NCI-H2081 (cell line): ENCODE measurements around the gene TMC7.

ENCODE experiments used
- DNase-seq, 2 experiments: peaks; one replicate each; lab custom pipeline; 2025; lab: John Stamatoyannopoulos, UW

TMC7 gene

GRCh38 chr16:19029980-19030379, 46.2 kb downstream of the TMC7 start:
- DNase-seq, result no peak

GRCh38 chr16:19031738-19032137, 48.0 kb downstream of the TMC7 start:
- no peak for DNase-seq

DNA sequence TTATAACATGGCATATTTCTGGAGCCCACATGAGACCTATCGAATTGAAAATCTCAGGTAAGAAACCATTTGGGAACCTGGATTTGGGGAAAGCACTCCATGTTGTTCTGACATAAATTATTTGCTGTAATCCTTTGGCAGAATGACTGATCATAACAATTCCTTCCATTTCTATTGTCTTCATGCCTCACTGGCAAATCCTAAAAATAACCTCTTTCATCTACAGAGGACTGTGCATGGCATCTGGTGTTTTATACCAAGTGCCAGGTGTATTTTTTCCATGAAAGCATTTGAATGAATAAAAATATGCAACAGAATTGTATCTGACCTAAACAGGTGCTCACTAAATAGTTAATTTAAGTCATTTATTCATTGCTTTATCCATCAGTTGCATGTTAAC, 50.0 kb downstream of the TMC7 start:
- DNase-seq, result no peak

GRCh38 chr16:19040400-19040799, 56.7 kb downstream of the TMC7 start:
- no peak for DNase-seq

- no peak for DNase-seq
Observed at GRCh38 chr16:19044769-19045168, 61.0 kb downstream of the TMC7 start.

GRCh38 chr16:19046062-19046461, 62.3 kb downstream of the TMC7 start:
- DNase-seq, result no peak

DNA sequence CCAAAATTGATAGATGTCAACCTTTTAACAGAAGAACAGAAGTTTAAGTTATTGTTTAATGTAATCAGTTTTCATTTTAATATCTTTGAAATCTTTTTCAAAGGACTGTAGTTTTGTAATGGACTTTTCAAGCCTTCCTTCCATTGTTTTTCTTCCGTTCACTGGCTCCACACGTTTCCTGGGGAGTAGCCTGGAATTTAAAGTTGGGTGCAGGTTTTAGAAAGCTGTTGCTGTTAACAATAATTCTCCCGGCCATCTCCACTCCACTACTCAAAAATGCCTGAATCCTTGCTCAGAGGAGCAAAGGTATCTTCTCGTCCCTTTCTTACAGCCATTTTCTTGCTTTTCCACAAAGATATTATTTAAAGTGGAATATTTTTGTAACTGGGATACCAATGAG, 79.0 kb downstream of the TMC7 start:
- no peak for DNase-seq

GRCh38 chr16:19066988-19067348, 83.2 kb downstream of the TMC7 start:
- DNase-seq, result no peak

- peak; percentile 98 to 100 for DNase-seq
Observed at GRCh38 chr16:19067349-19068236, 83.9 kb downstream of the TMC7 start, which contains the start of gene COQ7. TSS of gene COQ7 (plus strand) at chr16:19067614. CDS start at chr16:19067665, 51 bp downstream.

DNA sequence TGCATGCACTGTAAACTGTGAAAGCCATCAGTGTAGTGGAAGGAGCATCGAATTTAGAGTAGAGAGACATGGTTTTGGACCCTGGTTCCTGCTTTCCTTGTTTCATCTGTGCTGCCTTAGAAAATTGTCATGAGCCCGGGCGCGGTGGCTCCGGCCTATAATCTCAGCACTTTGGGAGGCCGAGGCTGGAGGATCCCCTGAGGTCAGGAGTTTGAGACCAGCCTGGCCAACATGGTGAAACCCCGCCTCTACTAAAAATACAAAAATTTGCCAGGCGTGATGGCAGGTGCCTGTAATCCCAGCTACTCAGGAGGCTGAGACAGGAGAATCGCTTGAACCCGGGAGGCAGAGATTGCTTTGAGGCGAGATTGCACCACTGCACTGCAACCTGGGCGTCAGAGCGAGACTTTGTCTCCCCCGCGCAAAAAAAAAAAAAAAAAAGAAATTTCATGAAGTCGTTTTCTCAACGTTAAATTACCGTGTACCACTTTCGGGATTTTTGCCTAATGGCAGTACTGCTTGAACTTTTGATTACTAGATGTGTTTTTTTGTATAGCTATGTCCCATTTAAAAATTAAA, 84.6 kb downstream of the TMC7 start:
- DNase-seq, result no peak

GRCh38 chr16:19071811-19072777, 88.4 kb downstream of the TMC7 start:
- no peak for DNase-seq

DNA sequence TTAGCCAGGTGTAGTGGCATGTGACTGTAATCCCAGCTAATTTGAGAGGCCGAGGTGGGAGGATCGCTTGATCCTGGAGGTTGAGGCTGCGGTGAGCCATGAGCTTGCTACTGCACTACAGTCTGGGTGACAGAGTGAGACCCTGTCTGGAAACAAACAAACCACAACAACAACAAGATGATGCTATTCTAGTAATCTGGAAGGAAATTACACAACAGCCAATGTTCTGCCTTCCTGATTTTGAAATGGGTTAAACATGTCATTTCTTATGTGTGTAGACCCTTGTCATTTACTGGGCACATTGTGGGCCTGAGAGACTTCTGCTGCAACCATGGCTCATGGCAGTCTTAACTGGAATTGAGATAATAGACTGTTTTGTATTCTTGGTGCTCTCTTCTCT, 89.6 kb downstream of the TMC7 start:
- no peak for DNase-seq

DNA sequence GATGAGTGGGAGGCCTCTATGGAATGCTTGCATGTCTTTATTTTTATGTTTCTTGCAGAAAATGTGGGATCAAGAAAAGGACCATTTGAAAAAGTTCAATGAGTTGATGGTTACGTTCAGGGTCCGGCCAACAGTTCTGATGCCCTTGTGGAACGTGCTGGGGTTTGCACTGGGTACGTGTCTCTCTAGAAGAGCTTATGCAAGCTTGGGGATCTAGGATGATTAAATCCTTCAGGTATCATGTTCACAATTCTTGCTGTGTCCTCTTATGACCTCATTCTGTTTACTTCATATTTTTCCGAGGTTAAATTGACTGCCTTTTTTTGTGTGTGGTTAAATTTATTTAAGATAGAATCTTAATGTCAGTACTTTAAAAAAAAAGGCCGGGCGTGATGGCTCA, 90.1 kb downstream of the TMC7 start:
- no peak for DNase-seq

- DNase-seq, result no peak
Observed at GRCh38 chr16:19075511-19075910, 91.8 kb downstream of the TMC7 start.

DNA sequence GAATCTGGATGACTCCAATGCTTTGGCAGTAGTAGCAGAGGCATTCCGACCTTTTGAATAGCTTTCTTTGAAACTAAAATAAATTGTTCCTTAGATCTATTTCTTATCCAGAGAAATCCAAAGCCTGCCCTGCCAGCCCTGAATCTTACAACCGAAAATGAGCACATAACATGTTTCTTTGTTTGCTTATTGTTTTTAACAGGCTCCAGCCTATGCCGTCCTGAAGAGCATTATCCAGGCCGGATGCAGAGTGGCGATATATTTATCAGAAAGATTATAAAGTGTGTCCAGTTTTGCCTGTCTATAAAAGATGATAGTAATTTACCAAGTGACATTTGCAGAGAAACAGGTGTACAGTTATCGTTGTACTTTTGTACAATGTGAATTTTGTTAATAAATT, 94.1 kb downstream of the TMC7 start:
- no peak for DNase-seq

DNA sequence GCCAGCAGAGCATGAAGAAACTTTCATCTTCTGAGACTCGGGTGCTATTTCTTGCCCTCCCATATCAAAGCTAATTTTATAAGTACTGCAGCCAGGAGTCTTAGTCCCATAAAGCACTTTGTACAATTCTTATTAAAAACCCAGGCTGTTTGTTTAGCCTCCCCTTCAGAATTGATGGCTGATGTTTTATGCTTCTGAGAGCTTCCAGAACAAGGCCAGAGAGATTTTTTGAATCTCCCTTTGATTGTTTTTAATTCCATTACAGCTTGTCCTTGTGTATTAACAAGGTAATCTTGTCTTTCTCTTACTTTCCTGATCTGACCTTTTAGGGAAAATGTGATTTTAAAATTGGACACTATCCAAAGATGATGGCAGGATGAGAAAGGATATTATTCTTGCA, 99.9 kb downstream of the TMC7 start:
- no peak for DNase-seq

GRCh38 chr16:19084139-19084538, 100.4 kb downstream of the TMC7 start:
- no peak for DNase-seq

DNA sequence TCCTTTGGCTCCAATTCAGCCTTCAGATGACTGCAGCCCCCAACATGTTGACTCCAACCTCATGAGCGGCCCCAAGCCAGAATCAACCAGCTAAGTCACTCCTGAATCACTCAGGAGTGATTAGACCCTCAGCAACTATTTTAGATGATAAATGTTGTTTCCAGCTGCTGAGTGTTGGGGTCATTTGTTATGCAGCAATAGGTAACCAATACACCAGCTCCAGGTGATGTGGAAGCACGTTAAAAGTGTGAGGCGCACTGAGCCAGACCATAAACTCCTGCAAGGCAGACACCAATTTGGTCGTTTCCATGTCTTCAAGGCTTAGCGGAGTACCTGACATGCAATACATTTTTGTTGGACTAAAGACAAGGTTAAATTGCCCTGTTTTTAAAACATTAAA, 101.1 kb downstream of the TMC7 start:
- DNase-seq, result no peak

GRCh38 chr16:19085679-19086200, 102.0 kb downstream of the TMC7 start:
- no peak for DNase-seq

- peak; percentile 73 to 78 for DNase-seq
Observed at GRCh38 chr16:19086322-19087199, 102.8 kb downstream of the TMC7 start.

GRCh38 chr16:19088341-19088916, 104.7 kb downstream of the TMC7 start:
- no peak for DNase-seq
